ENCODE results near the gene PUM1.

Gene PUM1

DNA sequence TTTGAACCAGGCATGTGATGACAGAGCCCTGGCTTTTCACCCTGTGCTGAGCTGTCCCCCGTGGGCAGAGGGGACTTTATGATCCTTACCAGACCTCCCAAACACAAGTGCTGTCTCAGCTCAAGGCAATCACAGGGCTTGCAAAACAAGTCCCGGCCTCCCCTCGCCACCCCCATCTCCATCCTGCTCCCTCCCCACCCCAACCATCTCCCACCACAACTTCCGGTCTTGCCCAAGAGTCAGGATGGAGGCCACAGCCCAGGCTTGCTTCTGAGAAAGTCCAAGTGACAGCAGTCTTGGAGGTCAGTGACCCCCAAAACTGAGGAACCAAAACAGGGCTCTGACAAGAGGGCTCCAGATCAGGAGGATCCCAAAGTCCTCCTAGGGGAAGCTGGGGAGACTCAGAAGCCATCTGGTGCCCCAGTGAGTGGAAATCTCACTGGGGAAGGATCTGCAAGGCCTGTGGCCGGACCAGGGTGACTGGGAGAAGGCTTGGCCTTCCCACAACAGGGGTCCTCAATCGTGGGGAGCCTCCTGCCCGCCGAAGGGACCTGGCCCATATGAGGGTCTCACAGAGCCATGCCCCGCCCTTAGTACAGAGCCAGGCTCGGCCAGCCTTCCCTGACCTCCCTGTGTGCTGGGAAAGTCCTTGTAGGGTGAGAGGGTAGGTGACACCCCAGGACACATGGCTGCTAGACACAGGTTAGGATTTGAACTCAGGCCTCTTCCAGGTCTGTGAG is 152.4 kb downstream of the PUM1 start:
- no peak for TF ChIP-seq ZFX (IDR thresholded peaks at IDR 0.05; ENCODE audit: borderline replicate concordance)
- H3K27ac ChIP-seq = no peak overlapping the region

DNA sequence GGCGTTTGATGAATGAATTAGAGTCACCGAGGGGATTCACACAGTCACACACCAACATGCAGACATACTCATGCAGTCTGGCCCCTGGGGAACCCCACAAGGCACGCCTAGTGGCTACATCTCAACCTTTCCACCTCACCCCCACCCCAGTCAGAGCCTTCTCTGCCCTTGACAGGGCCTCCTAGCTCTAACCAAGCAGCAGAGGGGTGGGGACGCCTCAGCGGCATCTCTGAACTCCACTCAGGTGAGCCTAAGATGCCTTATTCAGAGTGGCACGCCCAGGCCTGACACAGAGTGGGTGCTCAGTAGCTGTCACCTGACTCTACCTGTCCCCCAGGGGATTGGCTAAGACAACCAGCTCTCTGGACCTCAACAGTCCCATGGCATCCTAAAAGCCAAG is 153.3 kb downstream of the PUM1 start:
- TF ChIP-seq, protein P1, sequence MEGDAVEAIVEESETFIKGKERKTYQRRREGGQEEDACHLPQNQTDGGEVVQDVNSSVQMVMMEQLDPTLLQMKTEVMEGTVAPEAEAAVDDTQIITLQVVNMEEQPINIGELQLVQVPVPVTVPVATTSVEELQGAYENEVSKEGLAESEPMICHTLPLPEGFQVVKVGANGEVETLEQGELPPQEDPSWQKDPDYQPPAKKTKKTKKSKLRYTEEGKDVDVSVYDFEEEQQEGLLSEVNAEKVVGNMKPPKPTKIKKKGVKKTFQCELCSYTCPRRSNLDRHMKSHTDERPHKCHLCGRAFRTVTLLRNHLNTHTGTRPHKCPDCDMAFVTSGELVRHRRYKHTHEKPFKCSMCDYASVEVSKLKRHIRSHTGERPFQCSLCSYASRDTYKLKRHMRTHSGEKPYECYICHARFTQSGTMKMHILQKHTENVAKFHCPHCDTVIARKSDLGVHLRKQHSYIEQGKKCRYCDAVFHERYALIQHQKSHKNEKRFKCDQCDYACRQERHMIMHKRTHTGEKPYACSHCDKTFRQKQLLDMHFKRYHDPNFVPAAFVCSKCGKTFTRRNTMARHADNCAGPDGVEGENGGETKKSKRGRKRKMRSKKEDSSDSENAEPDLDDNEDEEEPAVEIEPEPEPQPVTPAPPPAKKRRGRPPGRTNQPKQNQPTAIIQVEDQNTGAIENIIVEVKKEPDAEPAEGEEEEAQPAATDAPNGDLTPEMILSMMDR (IDR thresholded peaks at IDR 0.05) = no peak
- TF ChIP-seq ZFX (IDR thresholded peaks at IDR 0.05; ENCODE audit: borderline replicate concordance) = no peak
- H3K27ac ChIP-seq = no peak overlapping the region

DNA sequence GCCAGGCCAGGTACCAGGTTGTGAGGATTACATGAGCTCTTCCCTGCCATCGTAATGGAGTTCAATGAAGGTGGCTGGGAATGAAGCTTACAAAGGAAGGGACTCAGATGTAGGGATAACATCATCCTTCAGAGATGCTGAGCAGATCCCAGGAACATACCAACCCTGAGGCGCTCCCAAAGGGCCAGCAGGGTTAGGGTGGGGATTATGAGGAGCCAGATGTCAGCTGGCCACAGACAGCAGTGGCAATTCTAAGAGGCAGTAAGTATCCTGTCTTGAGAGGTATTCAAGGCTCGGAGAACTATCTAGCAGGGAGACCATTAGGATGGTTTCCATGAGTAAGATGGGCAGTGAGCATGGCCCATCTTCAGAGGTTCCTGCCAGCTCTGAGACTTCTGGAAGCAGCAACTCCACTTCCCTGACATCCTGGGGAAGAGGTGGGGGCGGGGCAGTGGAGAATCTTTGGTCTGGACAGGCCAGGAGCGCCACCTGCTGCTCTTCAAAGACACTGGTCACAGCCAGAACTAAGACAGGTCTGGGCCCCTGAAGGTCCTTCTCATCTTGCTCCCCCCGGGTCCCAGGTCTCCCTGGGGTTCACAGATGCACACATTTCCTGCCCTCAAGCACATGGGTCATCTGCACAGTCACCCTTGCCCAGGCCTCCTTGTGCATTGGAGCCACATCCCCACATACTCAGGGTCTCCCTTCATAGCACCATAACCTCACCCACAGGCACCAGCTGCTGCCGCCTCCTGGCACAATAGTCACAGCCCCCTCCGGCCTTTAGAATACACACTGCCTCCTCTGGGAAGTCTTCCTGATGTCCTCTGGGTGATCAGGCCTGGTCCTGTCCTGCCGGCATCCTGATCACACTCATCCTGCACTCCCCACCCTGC is 154.2 kb downstream of the PUM1 start:
- TF ChIP-seq, protein P1 (IDR thresholded peaks at IDR 0.05) = peak; percentile 89
- TF ChIP-seq ZFX (IDR thresholded peaks at IDR 0.05; ENCODE audit: borderline replicate concordance) = no peak
- H3K27ac ChIP-seq = no peak overlapping the region

DNA sequence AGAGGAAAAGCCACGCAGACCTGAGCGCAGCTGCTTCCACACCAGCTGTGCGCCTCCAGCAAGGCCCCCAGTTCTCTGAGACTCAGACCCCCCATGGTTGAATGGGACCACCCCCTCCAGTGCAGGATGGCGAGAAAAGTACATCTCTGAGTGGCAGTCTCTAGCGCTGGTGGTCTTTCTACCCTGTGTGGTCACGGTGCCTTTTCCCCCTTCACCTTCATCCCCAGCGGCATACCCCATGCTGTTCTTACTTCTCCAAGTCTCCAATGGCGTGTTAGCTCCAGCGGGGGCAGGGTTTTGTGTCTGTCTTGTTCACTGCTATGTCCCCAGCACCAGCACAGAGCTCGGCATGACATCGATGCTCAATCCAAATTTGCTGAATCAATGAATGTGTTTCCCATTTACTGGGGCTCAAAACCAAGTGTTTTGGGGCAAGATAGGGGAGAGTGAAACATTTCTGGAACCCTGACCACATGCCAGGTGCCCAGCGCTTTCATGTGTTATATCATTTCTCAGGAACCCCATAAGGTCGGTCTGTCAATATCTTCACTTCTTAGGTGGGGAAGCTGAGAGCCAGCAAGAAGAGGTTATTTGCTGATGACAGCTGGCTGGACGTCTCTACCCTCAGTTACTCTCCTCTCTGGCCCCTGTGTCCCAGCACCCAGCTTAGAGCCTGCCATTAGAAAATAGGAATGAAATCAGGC is 156.0 kb downstream of the PUM1 start:
- TF ChIP-seq ZFX (IDR thresholded peaks at IDR 0.05; ENCODE audit: borderline replicate concordance) = no peak
- TF ChIP-seq, protein P1 (IDR thresholded peaks at IDR 0.05) = no peak
- peak overlapping the region; percentile 43 for H3K27ac ChIP-seq

DNA sequence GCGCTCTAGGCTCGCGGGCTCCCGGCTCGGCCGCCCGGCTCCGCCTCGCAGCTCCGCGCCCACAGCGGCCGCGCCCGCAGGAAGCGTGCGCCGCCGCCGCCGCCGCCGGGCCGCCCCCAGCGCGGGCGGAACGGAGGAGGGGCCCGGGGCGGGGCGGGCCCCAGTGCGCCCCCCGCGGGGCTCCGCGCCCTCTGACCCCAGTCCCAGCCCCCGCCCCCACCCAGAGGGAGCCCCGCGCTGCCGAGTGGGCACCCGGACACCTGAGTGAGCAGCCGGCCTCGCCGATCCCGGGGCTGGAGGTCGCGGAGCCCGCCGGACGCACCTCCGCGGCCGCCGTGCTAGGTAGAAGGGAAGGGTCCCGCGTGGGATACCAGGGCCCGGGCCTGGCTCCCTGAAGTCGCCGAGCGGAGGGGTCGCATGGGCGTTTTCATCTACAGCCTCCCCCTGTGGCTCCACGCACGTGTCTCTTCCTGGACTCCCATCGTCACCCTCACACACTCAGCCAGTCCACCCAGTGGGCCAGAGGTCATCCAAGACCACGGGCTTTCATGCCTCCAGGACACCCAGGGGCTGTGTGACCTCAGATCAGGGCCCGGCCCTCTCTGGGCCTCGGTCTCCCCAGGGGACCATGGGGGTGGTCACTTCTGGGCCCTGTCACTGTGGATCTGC is 156.7 kb downstream of the PUM1 start, which contains the start of gene SDC3:
Gene SDC3 (minus strand): TSS at position 63 of the 669 bp plus-strand sequence. CDS start 172 bp downstream, outside the sequence.
- H3K27ac ChIP-seq = peak within 1 kb of the TSS; percentile 43
- TF ChIP-seq ZFX (IDR thresholded peaks at IDR 0.05; ENCODE audit: borderline replicate concordance) = no peak
- TF ChIP-seq, protein P1 (IDR thresholded peaks at IDR 0.05) = no peak

DNA sequence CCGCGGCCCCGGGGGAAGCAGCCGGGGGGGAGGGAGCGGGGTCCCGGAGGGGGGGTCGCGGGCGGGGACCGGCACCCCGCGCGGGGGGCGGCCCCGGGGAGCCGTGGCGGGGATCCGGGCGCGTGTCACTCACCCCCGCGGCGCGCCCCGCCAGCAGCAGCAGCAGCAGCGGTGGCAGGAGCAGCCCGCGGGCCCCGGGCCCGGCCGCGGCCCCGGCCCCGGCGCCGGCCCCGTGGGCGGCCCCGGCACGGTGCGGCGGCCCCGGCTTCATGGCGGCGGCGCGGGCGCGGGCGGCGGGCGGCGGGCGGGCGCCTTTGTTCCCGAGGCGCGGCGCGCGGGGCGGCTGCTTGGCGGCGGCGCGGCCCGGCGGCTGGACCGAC is 157.2 kb downstream of the PUM1 start:
- TF ChIP-seq ZFX (IDR thresholded peaks at IDR 0.05; ENCODE audit: borderline replicate concordance) = no peak
- no peak overlapping the region for H3K27ac ChIP-seq

DNA sequence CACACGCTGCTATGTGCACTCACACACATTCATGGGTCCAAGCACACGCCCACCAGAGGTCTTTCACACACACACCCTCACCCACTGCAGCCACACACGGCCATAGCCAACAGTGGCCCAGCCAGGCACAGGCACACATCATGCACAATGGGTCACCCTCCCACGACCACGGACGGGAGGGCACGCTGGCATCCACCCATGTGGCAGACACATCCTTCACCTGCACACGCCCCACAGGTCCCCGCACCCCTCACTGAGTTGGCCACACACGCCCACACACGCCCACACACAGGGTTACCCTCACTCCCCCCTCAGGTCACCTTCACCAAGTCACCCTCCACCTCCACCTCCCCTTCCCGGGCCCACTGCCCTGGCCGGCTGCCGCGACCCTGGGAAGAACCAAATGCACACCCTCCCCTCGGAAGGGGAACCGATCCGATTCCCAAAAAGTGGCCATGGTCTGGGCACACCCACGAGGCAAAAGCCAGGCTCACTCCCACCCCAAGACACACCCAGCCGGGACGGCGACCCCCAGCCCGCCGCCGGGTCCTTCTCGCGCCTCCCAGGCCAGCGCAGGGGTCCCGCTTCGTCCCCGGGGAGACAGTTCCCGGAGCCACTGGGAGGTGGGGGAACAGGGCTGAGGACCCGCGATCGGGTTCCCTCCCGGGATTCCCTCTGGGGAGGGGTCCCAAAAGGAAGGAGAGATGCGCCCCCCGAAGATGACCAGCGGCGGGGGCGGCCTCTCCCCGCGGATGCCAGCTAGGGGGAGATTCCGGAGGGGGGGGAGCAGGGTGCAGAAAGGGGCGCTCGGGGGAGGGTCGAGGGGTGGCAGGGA is 157.8 kb downstream of the PUM1 start:
- TF ChIP-seq ZFX (IDR thresholded peaks at IDR 0.05; ENCODE audit: borderline replicate concordance) = no peak
- H3K27ac ChIP-seq = no peak overlapping the region

Data from 22Rv1 (cell line).